Upper lobe of right lung (tissue), 1 donor: ENCODE measurements around the gene UNK. TPM values are rescaled to one million over a fixed set of nuclear protein-coding genes. Genes with fewer than 3 reads are reported as not detected.
A peak's percentile ranks its signal among the peaks of the same experiment; 100 is the strongest.

Source experiments
- ATAC-seq: fragments of 200-7000 bp; cut with Tn5 transposase; one replicate; pipeline ENCODE4 v1.9.1; 2020; ENCODE audit warnings: mild to moderate bottlenecking, moderate library complexity
- DNase-seq: peaks from one replicate; pipeline ENCODE4 v3.0.0-alpha.2; 2020
- H3K27ac ChIP-seq: fragments of 200-600 bp; one replicate; pipeline ENCODE4 v1.8.0; 2022
- H3K27me3 ChIP-seq: fragments of 200-600 bp; one replicate; pipeline ENCODE4 v1.8.0; 2022; ENCODE audit warnings: mild to moderate bottlenecking
- H3K36me3 ChIP-seq: fragments of 200-600 bp; one replicate; pipeline ENCODE4 v1.8.0; 2022
- H3K4me1 ChIP-seq: fragments of 200-600 bp; one replicate; pipeline ENCODE4 v1.8.0; 2022
- H3K4me3 ChIP-seq: fragments of 200-600 bp; one replicate; pipeline ENCODE4 v1.8.0; 2022; ENCODE audit warnings: mild to moderate bottlenecking
- H3K9me3 ChIP-seq: fragments of 200-600 bp; one replicate; pipeline ENCODE4 v1.8.0; 2022
- CTCF ChIP-seq: fragments of 200-600 bp; IDR thresholded peaks from one replicate; pipeline ENCODE4 v1.8.0; 2022; ENCODE audit warnings: antibody characterized with exemption
- intact Hi-C: fragments of 100-400 bp; cut with DNase I; formaldehyde crosslinking; loops from one replicate; pipeline ENCODE4 v1.11.0; 2022
- total RNA-seq: library from RNA; stranded (reverse); fragmentation: NEBNext Ultra II Directional; extraction: Animal tissue kit (Norgen Biotek cat#: 25700); gene quantifications from one replicate; pipeline ENCODE4 v1.2.1, GENCODE V29; 2021
- donor health status: DM: no; HTN: yes; CAD: no; lungs with severe emphysema.

UNK gene
- total RNA-seq, 1 donor from 2014 or later, result 27.1 TPM

- intact Hi-C loops, result no loop called here
- DNase-seq (no peak), ATAC-seq (no peak)
- peak overlapping the region; percentile 90 for H3K27ac ChIP-seq
- H3K4me1 ChIP-seq, result peaks cover 34% of the 10 kb centered on the region
- peak overlapping the region; percentile 58 for H3K4me3 ChIP-seq
- no peak for TF ChIP-seq CTCF
- peaks cover 32% of the 10 kb centered on the region for H3K36me3 ChIP-seq
- H3K27me3 ChIP-seq, result no peaks in the 10 kb centered on the region
- H3K9me3 ChIP-seq, result no peaks in the 10 kb centered on the region
These were observed 57.8 kb downstream of the UNK start for GRCh38 chr17:75842411-75842810.

- no peaks in the 10 kb centered on the region for H3K9me3 ChIP-seq
- peaks cover 38% of the 10 kb centered on the region for H3K4me1 ChIP-seq
- peaks cover 39% of the 10 kb centered on the region for H3K36me3 ChIP-seq
- DNase-seq (peak; percentile 67), ATAC-seq (no peak)
- intact Hi-C loops, result no loop called here
- H3K4me3 ChIP-seq, result peak overlapping the region; percentile 58
- TF ChIP-seq CTCF, result no peak
- peak overlapping the region; percentile 90 for H3K27ac ChIP-seq
- no peaks in the 10 kb centered on the region for H3K27me3 ChIP-seq
These were observed 58.5 kb downstream of the UNK start for GRCh38 chr17:75842963-75843576.

- Histone ChIP-seq H3K36me3 (peaks cover 47% of the 10 kb centered on the region), H3K4me1 (peaks cover 38% of the 10 kb centered on the region)
These were observed 59.2 kb downstream of the UNK start, which contains the start of gene UNC13D for GRCh38 chr17:75843577-75844529. TSS of gene UNC13D (minus strand) at chr17:75844404. CDS start at chr17:75844337, 67 bp downstream.

GRCh38 chr17:75844530-75845057 lies 60.0 kb downstream of the UNK start:
- Histone ChIP-seq H3K27me3 (no peaks in the 10 kb centered on the region), H3K4me3 (peak overlapping the region; percentile 58), H3K9me3 (no peaks in the 10 kb centered on the region), H3K36me3 (peaks cover 54% of the 10 kb centered on the region), H3K4me1 (peaks cover 43% of the 10 kb centered on the region), H3K27ac (peak overlapping the region; percentile 90)
- peak; percentile 89 for DNase-seq
- ATAC-seq, result peak; percentile 74
- intact Hi-C loops, result no loop called here
- TF ChIP-seq CTCF, result no peak

More at GRCh38 chr17:75843577-75844529, 59.2 kb downstream of the UNK start, which contains the start of gene UNC13D:
- H3K9me3 ChIP-seq, result no peaks in the 10 kb centered on the region
- no peak for DNase-seq
- H3K27ac ChIP-seq, result peak within 1 kb of the TSS; percentile 90
- peak; percentile 42 for ATAC-seq
- H3K4me3 ChIP-seq, result peak within 1 kb of the TSS; percentile 58
- no peaks in the 10 kb centered on the region for H3K27me3 ChIP-seq
- intact Hi-C loops, result no loop called here
- no peak for TF ChIP-seq CTCF

GRCh38 chr17:75845058-75845711 lies 60.6 kb downstream of the UNK start:
- peak; percentile 83 for TF ChIP-seq CTCF
- Histone ChIP-seq H3K9me3 (no peaks in the 10 kb centered on the region), H3K36me3 (peaks cover 55% of the 10 kb centered on the region), H3K27ac (peak overlapping the region; percentile 90), H3K4me3 (peak overlapping the region; percentile 58), H3K4me1 (peaks cover 49% of the 10 kb centered on the region), H3K27me3 (no peaks in the 10 kb centered on the region)
- ATAC-seq (peak; percentile 80), DNase-seq (peak; percentile 93)
- intact Hi-C loops, result no loop called here
